Left ventricle myocardium inferior (tissue), 1 donor: ENCODE results near the gene DRC7. TPM values are rescaled to one million over a fixed set of nuclear protein-coding genes. Genes with fewer than 3 reads are reported as not detected.
A peak's percentile ranks its signal among the peaks of the same experiment; 100 is the strongest.

Source experiments
- DNase-seq: peaks from one replicate; pipeline ENCODE4 v3.0.0-alpha.2; 2020
- H3K27ac ChIP-seq: fragments of 200-600 bp; replicated peaks from 2 replicates; pipeline ENCODE4 v1.8.0; 2021
- H3K27me3 ChIP-seq: fragments of 200-600 bp; 2 replicates; pipeline ENCODE4 v1.8.0; 2021; ENCODE audit warnings: low read depth
- H3K36me3 ChIP-seq: fragments of 200-600 bp; 2 replicates; pipeline ENCODE4 v1.8.0; 2021
- H3K4me1 ChIP-seq: fragments of 200-600 bp; 2 replicates; pipeline ENCODE4 v1.8.0; 2021
- H3K4me3 ChIP-seq: fragments of 200-600 bp; 2 replicates; pipeline ENCODE4 v1.8.0; 2021; ENCODE audit warnings: mild to moderate bottlenecking, moderate library complexity
- H3K9me3 ChIP-seq: fragments of 200-600 bp; replicated peaks from 2 replicates; pipeline ENCODE4 v1.8.0; 2021
- intact Hi-C: fragments of 100-400 bp; cut with micrococcal nuclease; formaldehyde crosslinking; loops from one replicate; pipeline ENCODE4 v1.11.0; 2022
- total RNA-seq: library from RNA; stranded (reverse); fragmentation: NEBNext Ultra II Directional; extraction: Animal tissue kit (Norgen Biotek cat#: 25700); gene quantifications from one replicate; pipeline ENCODE4 v1.2.1, GENCODE V29; 2021
- TF ChIP-seq, protein P1 (sequence below): fragments of 200-600 bp; IDR thresholded peaks from 2 replicates; pipeline ENCODE4 v1.8.0; 2021; ENCODE audit warnings: antibody characterized with exemption, mild to moderate bottlenecking, borderline replicate concordance
- donor health status: DM: no; HTN: yes; CAD: no; lungs with severe emphysema.

DRC7 gene
- total RNA-seq, 1 donor from 2014 or later, result not detected

DNA sequence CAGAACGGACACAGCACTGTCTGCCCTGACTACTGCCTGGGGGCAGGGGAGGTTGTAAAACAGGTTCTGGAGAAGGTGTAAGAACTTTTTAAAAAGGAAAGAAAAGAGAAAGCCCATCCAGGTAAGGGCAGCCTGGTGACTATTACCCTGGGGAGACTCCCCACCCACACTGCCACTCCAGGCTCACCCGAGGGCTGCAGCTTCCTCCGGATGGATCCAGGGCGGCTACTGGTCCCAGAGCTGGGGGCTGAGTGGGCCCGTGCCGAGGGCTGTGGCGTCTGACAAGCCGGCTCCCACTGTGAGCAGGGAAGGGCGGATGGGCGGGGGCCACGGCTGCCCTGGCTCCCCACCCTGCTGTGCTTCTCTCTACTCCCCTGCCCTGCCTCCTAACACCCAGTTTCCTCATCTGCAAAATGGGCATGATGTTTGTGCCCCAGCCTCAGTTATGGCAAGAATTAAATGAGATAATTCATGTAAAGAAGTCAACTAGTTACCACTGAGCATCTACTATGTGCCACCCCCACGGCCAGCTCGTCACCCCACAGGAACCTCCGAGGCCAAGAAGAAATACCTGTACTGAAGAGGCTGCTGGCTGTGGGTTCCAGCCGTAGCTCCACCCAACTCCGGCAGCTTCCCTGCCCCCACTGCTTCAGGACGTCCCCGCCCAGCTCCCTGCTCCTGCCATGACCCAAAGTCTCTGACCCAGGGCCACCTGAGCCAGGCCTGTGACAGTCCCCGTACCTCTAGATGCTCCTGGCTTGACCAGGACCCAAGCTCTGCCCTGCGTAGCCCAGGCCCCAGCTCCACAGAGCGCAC lies 65.1 kb downstream of the DRC7 start:
- Histone ChIP-seq H3K27ac (peak overlapping the region; percentile 83), H3K4me1 (peaks cover 40% of the 10 kb centered on the region), H3K4me3 (peak overlapping the region; percentile 47), H3K27me3 (no peaks in the 10 kb centered on the region), H3K9me3 (no peaks in the 10 kb centered on the region), H3K36me3 (peaks cover 63% of the 10 kb centered on the region)
- no peak for DNase-seq
- TF ChIP-seq, protein P1, sequence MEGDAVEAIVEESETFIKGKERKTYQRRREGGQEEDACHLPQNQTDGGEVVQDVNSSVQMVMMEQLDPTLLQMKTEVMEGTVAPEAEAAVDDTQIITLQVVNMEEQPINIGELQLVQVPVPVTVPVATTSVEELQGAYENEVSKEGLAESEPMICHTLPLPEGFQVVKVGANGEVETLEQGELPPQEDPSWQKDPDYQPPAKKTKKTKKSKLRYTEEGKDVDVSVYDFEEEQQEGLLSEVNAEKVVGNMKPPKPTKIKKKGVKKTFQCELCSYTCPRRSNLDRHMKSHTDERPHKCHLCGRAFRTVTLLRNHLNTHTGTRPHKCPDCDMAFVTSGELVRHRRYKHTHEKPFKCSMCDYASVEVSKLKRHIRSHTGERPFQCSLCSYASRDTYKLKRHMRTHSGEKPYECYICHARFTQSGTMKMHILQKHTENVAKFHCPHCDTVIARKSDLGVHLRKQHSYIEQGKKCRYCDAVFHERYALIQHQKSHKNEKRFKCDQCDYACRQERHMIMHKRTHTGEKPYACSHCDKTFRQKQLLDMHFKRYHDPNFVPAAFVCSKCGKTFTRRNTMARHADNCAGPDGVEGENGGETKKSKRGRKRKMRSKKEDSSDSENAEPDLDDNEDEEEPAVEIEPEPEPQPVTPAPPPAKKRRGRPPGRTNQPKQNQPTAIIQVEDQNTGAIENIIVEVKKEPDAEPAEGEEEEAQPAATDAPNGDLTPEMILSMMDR, result no peak
- intact Hi-C loops, result no loop called here

GRCh38 chr16:57760357-57761160 lies 66.0 kb downstream of the DRC7 start:
- no peaks in the 10 kb centered on the region for H3K9me3 ChIP-seq
- TF ChIP-seq, protein P1, result no peak
- DNase-seq, result no peak
- H3K27ac ChIP-seq, result peak overlapping the region; percentile 83
- H3K36me3 ChIP-seq, result peaks cover 69% of the 10 kb centered on the region
- H3K27me3 ChIP-seq, result no peaks in the 10 kb centered on the region
- intact Hi-C loops, result no loop called here
- H3K4me3 ChIP-seq, result no peak overlapping the region
- H3K4me1 ChIP-seq, result peaks cover 40% of the 10 kb centered on the region

DNA sequence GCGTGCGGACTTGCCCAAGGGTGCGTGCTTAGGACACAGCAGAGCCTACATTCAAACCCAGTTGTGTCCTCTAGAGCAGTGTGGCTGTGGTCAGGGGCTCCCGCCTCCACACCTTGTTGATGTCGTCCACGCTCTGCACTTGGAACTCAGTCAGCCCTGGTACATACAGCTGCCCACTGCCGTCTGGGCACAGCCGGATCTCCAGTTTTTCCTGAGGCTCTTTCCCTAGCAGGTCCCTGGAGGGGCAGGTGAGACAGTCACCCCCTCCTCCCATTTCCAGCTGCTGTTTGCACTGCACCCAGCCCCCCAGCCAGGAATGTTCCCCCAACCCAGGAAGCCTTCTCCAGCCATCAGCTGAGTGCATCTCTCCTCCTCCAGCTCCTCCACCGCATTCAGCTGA lies 66.7 kb downstream of the DRC7 start:
- no peak overlapping the region for H3K27ac ChIP-seq
- no peak overlapping the region for H3K4me3 ChIP-seq
- no peaks in the 10 kb centered on the region for H3K27me3 ChIP-seq
- peaks cover 38% of the 10 kb centered on the region for H3K4me1 ChIP-seq
- DNase-seq, result no peak
- peaks cover 68% of the 10 kb centered on the region for H3K36me3 ChIP-seq
- no peaks in the 10 kb centered on the region for H3K9me3 ChIP-seq
- intact Hi-C loops, result no loop called here
- TF ChIP-seq, protein P1, result no peak

GRCh38 chr16:57761957-57762356 lies 67.4 kb downstream of the DRC7 start:
- no peaks in the 10 kb centered on the region for H3K9me3 ChIP-seq
- TF ChIP-seq, protein P1, result no peak
- H3K4me1 ChIP-seq, result peaks cover 31% of the 10 kb centered on the region
- H3K4me3 ChIP-seq, result no peak overlapping the region
- no peaks in the 10 kb centered on the region for H3K27me3 ChIP-seq
- intact Hi-C loops, result no loop called here
- DNase-seq, result no peak
- H3K27ac ChIP-seq, result no peak overlapping the region
- H3K36me3 ChIP-seq, result peaks cover 68% of the 10 kb centered on the region

- Histone ChIP-seq H3K27me3 (no peaks in the 10 kb centered on the region), H3K36me3 (peaks cover 73% of the 10 kb centered on the region), H3K4me3 (no peak overlapping the region), H3K9me3 (no peaks in the 10 kb centered on the region), H3K27ac (no peak overlapping the region), H3K4me1 (peaks cover 26% of the 10 kb centered on the region)
- no peak for DNase-seq
- intact Hi-C loops, result no loop called here
- TF ChIP-seq, protein P1, result no peak
These were observed 67.9 kb downstream of the DRC7 start for GRCh38 chr16:57762365-57763040.
